Caco-2 (cell line): ENCODE measurements around the gene BMP7. TPM values are rescaled to one million over a fixed set of nuclear protein-coding genes. Genes with fewer than 3 reads are reported as not detected.

ENCODE experiments used
- BruUV-seq: library from RNA; stranded (reverse); fragments of 400-500 nt; replicated peaks from 2 replicates; lab custom pipeline; 2021; lab: Mats Ljungman, UMichigan
- CTCF ChIA-PET: fragments of 300-600 bp; sonication (Branson Sonifier 250); formaldehyde crosslinking; loops from one replicate; lab custom pipeline; 2022; ENCODE audit warnings: antibody characterized with exemption; lab: Charles Lee
- POLR2A ChIA-PET: fragments of 300-600 bp; sonication (Branson Sonifier 250); formaldehyde crosslinking; loops from one replicate; lab custom pipeline; 2022; ENCODE audit warnings: antibody characterized with exemption; lab: Charles Lee
- DNase-seq, 2 experiments: peaks; one replicate each; pipeline versions ENCODE4 v3.0.0 to v3.0.0-alpha.2; 2020 to 2022
- H3K27me3 ChIP-seq: replicated peaks from 2 replicates; pipeline ENCODE4 v1.6.0; 2011; ENCODE audit warnings: low read length; ENCODE audit not compliant: control insufficient read depth, insufficient read depth
- H3K36me3 ChIP-seq: 2 replicates; pipeline ENCODE4 v1.5.1; 2011; ENCODE audit warnings: low read length; ENCODE audit not compliant: control insufficient read depth, insufficient read depth
- H3K4me1 ChIP-seq: fragments of 250-450 bp; sonication (Bioruptor Pico); 2 replicates; pipeline ENCODE4 v1.5.1; 2020; ENCODE audit warnings: mild to moderate bottlenecking
- H3K4me3 ChIP-seq: 2 replicates; pipeline ENCODE4 v1.5.1; 2011; ENCODE audit warnings: low read depth, mild to moderate bottlenecking, control low read depth, low read length
- H3K9me3 ChIP-seq: fragments of 250-450 bp; sonication (Bioruptor Pico); 2 replicates; pipeline ENCODE4 v1.5.1; 2020; ENCODE audit warnings: mild to moderate bottlenecking, moderate library complexity
- H3K27ac Mint-ChIP-seq: one replicate; pipeline ENCODE4 v1.8.0; 2022; ENCODE audit warnings: mixed read lengths; ENCODE audit not compliant: unreplicated experiment
- H3K27me3 Mint-ChIP-seq: one replicate; pipeline ENCODE4 v1.8.0; 2022; ENCODE audit warnings: mixed read lengths; ENCODE audit not compliant: insufficient read depth, unreplicated experiment
- H3K36me3 Mint-ChIP-seq: one replicate; pipeline ENCODE4 v1.8.0; 2022; ENCODE audit warnings: mild to moderate bottlenecking, mixed read lengths; ENCODE audit not compliant: insufficient read depth, unreplicated experiment
- H3K4me1 Mint-ChIP-seq: one replicate; pipeline ENCODE4 v1.8.0; 2022; ENCODE audit warnings: low read depth, mixed read lengths; ENCODE audit not compliant: unreplicated experiment
- H3K4me3 Mint-ChIP-seq: one replicate; pipeline ENCODE4 v1.8.0; 2022; ENCODE audit warnings: mild to moderate bottlenecking, moderate library complexity, mixed read lengths; ENCODE audit not compliant: unreplicated experiment
- H3K9me3 Mint-ChIP-seq: one replicate; pipeline ENCODE4 v1.8.0; 2022; ENCODE audit warnings: mixed read lengths; ENCODE audit not compliant: unreplicated experiment
- intact Hi-C: fragments of 100-400 bp; cut with micrococcal nuclease; formaldehyde crosslinking; loops from one replicate; pipeline ENCODE4 v1.10.0; 2022; ENCODE audit not compliant: unreplicated experiment
- total RNA-seq: library from RNA; stranded (reverse); gene quantifications from 2 replicates; pipeline ENCODE4 v1.2.3, GENCODE V29; 2022
- TF ChIP-seq, protein P1 (sequence below), 2 experiments: fragments of 200-600 bp in 1 of 2; IDR thresholded peaks; 1 replicate in 1 of 2; 2 replicates in 1 of 2; pipeline versions ENCODE4 v1.5.1 to v1.8.0; 2011 to 2022; ENCODE audit warnings: antibody characterized with exemption in 1 of 2, control low read depth in 1 of 2, inconsistent platforms in 1 of 2, low read depth in 1 of 2, low read length in 1 of 2, mild to moderate bottlenecking in 1 of 2, moderate library complexity in 1 of 2; ENCODE audit not compliant: insufficient read depth in 1 of 2, severe bottlenecking in 1 of 2, unreplicated experiment in 1 of 2

BMP7 gene
- total RNA-seq, 1 experiment from 2014 or later, result 317 TPM

DNA sequence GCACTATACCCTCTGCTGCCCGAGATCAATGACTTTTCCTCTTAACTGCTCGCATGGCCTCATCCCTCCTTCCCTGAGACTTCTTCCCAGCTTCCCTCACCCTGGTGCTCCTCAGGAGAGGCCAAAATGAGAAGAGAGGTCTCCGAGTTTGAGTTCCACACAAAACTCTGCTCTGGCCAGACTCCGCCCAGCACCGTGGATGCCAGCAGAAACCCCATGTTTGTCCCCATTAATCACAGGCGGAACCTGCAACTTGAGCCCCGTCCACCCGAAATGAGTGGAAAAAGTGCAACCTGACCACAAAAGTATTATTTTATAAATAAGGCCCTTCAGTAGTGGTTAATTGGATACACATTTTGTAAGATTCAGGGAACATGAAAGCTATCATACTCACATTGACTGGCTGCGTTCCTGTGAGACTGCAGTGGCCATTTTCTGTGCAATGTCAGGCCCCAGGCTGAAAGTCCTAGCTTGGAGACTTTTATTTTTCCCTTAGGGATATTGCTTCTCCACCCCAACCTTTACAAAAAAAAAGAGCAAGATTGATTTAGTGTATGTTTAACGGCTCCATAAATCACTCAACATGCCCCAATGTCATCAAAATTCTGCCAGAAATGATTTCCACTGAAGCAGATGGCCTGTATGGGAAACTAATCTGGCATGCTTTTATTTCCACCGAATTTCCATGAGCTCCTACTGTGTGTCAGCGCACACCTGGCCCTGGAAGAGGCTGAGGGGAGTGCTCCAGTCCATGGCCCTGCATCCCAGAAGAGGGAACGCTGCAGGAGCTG, 134.6 kb downstream of the BMP7 start:
- BruUV-seq, result no TSS peak
- no peak overlapping the region for H3K4me3 ChIP-seq
- no peaks in the 10 kb centered on the region for H3K36me3 ChIP-seq
- H3K4me1 ChIP-seq, result no peaks in the 10 kb centered on the region
- TF ChIP-seq, protein P1, sequence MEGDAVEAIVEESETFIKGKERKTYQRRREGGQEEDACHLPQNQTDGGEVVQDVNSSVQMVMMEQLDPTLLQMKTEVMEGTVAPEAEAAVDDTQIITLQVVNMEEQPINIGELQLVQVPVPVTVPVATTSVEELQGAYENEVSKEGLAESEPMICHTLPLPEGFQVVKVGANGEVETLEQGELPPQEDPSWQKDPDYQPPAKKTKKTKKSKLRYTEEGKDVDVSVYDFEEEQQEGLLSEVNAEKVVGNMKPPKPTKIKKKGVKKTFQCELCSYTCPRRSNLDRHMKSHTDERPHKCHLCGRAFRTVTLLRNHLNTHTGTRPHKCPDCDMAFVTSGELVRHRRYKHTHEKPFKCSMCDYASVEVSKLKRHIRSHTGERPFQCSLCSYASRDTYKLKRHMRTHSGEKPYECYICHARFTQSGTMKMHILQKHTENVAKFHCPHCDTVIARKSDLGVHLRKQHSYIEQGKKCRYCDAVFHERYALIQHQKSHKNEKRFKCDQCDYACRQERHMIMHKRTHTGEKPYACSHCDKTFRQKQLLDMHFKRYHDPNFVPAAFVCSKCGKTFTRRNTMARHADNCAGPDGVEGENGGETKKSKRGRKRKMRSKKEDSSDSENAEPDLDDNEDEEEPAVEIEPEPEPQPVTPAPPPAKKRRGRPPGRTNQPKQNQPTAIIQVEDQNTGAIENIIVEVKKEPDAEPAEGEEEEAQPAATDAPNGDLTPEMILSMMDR (IDR thresholded peaks at IDR 0.05; ENCODE audit: insufficient read depth in 1 of 2, low read depth in 1 of 2, low read length in 1 of 2, severe bottlenecking in 1 of 2, unreplicated experiment in 1 of 2), result no peak
- intact Hi-C loops, result no loop called here
- ChIA-PET CTCF (no interaction called here), POLR2A (no interaction called here)
- no peaks in the 10 kb centered on the region; the same call in 1 of the 2 replicates for H3K27me3 ChIP-seq
- no peak overlapping the region for H3K27ac Mint-ChIP-seq
- no peaks in the 10 kb centered on the region for H3K36me3 Mint-ChIP-seq
- no peaks in the 10 kb centered on the region for H3K4me1 Mint-ChIP-seq
- no peak for DNase-seq
- H3K9me3 Mint-ChIP-seq, result no peaks in the 10 kb centered on the region
- H3K9me3 ChIP-seq, result no peaks in the 10 kb centered on the region
- peaks cover 8% of the 10 kb centered on the region for H3K27me3 Mint-ChIP-seq
- no peak overlapping the region for H3K4me3 Mint-ChIP-seq

DNA sequence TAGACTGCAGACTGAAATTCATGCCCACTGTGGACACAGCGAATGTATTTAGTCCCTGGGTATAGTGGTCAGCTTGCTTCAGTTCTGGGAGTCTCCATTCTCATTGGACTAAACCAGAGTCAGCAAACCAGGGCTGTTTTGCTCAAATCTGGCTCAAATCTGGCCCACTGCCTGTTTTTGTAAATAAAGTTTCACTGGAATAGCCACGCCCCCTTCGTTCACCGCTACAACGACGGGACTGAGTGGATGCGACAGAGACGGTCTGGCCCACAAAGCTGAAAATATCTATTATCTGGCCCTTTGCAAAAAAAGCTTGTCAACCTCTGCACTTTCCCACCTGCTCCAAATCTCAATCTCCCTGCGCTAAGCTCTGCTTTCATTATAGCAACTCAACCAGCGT, 135.4 kb downstream of the BMP7 start:
- no peaks in the 10 kb centered on the region for H3K4me1 Mint-ChIP-seq
- Histone ChIP-seq H3K27me3 (no peaks in the 10 kb centered on the region; the same call in 1 of the 2 replicates), H3K4me1 (no peaks in the 10 kb centered on the region), H3K9me3 (no peaks in the 10 kb centered on the region), H3K36me3 (no peaks in the 10 kb centered on the region), H3K4me3 (no peak overlapping the region)
- no peaks in the 10 kb centered on the region for H3K36me3 Mint-ChIP-seq
- BruUV-seq, result no TSS peak
- no peaks in the 10 kb centered on the region for H3K9me3 Mint-ChIP-seq
- peaks cover 8% of the 10 kb centered on the region for H3K27me3 Mint-ChIP-seq
- TF ChIP-seq, protein P1 (IDR thresholded peaks at IDR 0.05; ENCODE audit: insufficient read depth in 1 of 2, low read depth in 1 of 2, low read length in 1 of 2, severe bottlenecking in 1 of 2, unreplicated experiment in 1 of 2), result no peak
- H3K27ac Mint-ChIP-seq, result no peak overlapping the region
- DNase-seq, result no peak
- ChIA-PET POLR2A (no interaction called here), CTCF (no interaction called here)
- intact Hi-C loops, result no loop called here
- H3K4me3 Mint-ChIP-seq, result no peak overlapping the region

DNA sequence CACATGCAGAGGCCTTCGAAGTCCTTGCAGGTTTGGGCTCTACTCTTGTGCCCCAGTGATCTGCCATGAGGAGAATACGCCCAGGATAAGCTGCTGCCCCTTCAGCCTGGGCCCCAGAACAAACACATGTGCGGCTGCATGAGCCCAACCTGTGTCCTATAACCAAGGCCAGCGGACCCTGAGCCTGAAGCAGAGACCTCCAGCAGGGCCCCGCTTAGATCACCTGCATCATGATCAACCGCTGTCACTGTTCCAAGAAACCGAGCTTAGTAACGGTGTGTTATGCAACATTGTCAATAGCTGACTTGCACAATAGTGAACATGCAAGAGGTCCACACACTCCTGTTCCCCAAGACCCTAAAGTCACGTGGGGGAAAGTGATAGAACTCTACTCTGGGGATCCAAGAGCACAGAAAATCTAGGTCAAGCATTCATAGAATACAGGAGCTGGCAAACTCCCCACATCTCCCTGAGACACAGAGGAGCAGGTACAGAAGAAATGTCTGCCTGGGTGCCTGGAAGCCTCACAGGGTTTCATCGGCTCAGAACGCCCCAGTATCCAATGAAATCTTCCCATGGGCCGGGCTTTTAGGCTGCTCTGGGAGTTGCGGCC, 136.2 kb downstream of the BMP7 start:
- Mint-ChIP-seq H3K27me3 (peaks cover 8% of the 10 kb centered on the region), H3K4me3 (no peak overlapping the region), H3K9me3 (no peaks in the 10 kb centered on the region), H3K4me1 (no peaks in the 10 kb centered on the region), H3K27ac (no peak overlapping the region), H3K36me3 (no peaks in the 10 kb centered on the region)
- POLR2A ChIA-PET, result no interaction called here
- Histone ChIP-seq H3K4me3 (no peak overlapping the region), H3K4me1 (no peaks in the 10 kb centered on the region), H3K9me3 (no peaks in the 10 kb centered on the region), H3K27me3 (no peaks in the 10 kb centered on the region; the same call in 1 of the 2 replicates), H3K36me3 (no peaks in the 10 kb centered on the region)
- CTCF ChIA-PET, result interaction anchor here (0.9 kb wide), 1 partner anchor 202 kb away, joined by 4 read pairs; no protein-coding TSS in a partner anchor
- TF ChIP-seq, protein P1 (IDR thresholded peaks at IDR 0.05; ENCODE audit: insufficient read depth in 1 of 2, low read depth in 1 of 2, low read length in 1 of 2, severe bottlenecking in 1 of 2, unreplicated experiment in 1 of 2), result no peak
- DNase-seq, result no peak
- intact Hi-C loops, result no loop called here
- BruUV-seq, result no TSS peak
